Neural crest cell (in vitro differentiated cells): ENCODE results near the gene MLN. TPM values are rescaled to one million over a fixed set of nuclear protein-coding genes. Genes with fewer than 3 reads are reported as not detected.
A peak's percentile ranks its signal among the peaks of the same experiment; 100 is the strongest.

Experiments
- DNase-seq: peaks from one replicate; pipeline ENCODE4 v3.0.0; 2021; ENCODE audit warnings: low read depth, mixed read lengths, low spot score
- H3K27ac Mint-ChIP-seq: one replicate; pipeline ENCODE4 v1.8.0; 2021; ENCODE audit warnings: mild to moderate bottlenecking, mixed read lengths; ENCODE audit not compliant: unreplicated experiment
- H3K27me3 Mint-ChIP-seq: 2 replicates; pipeline ENCODE4 v1.8.0; 2021; ENCODE audit warnings: low read depth, mild to moderate bottlenecking, mixed read lengths
- H3K36me3 Mint-ChIP-seq: 2 replicates; pipeline ENCODE4 v1.8.0; 2021; ENCODE audit warnings: low read depth, mild to moderate bottlenecking, mixed read lengths
- H3K4me1 Mint-ChIP-seq: 2 replicates; pipeline ENCODE4 v1.8.0; 2021; ENCODE audit warnings: mixed read lengths
- H3K4me3 Mint-ChIP-seq: one replicate; pipeline ENCODE4 v1.8.0; 2021; ENCODE audit warnings: mild to moderate bottlenecking, mixed read lengths
- H3K9me3 Mint-ChIP-seq: 2 replicates; pipeline ENCODE4 v1.8.0; 2021; ENCODE audit warnings: mixed read lengths
- CTCF ChIP-seq: fragments of 200-600 bp; sonication (generic); conservative IDR thresholded peaks from 2 replicates; pipeline ENCODE4 v1.5.0; 2021; ENCODE audit warnings: antibody characterized with exemption, mild to moderate bottlenecking
- total RNA-seq: library from RNA; stranded (reverse); gene quantifications from 2 replicates; pipeline ENCODE4 v1.2.1, GENCODE V29; 2021

Gene MLN
- total RNA-seq, 1 donor from 2014 or later: not detected

- no peaks in the 10 kb centered on the region for H3K36me3 Mint-ChIP-seq
- no peak for DNase-seq
- TF ChIP-seq CTCF: no peak
- H3K4me1 Mint-ChIP-seq: peaks cover 27% of the 10 kb centered on the region
- H3K27ac Mint-ChIP-seq: no peak overlapping the region
- no peaks in the 10 kb centered on the region for H3K9me3 Mint-ChIP-seq
- H3K4me3 Mint-ChIP-seq: no peak overlapping the region
- H3K27me3 Mint-ChIP-seq: no peaks in the 10 kb centered on the region
Observed at GRCh38 chr6:33750244-33750991, 53.4 kb downstream of the MLN start.

GRCh38 chr6:33749401-33749800 is 54.4 kb downstream of the MLN start:
- no peaks in the 10 kb centered on the region for H3K27me3 Mint-ChIP-seq
- no peaks in the 10 kb centered on the region for H3K36me3 Mint-ChIP-seq
- peaks cover 35% of the 10 kb centered on the region for H3K4me1 Mint-ChIP-seq
- no peak for DNase-seq
- no peaks in the 10 kb centered on the region for H3K9me3 Mint-ChIP-seq
- no peak overlapping the region for H3K4me3 Mint-ChIP-seq
- H3K27ac Mint-ChIP-seq: no peak overlapping the region
- no peak for TF ChIP-seq CTCF

- Mint-ChIP-seq H3K27me3 (no peaks in the 10 kb centered on the region), H3K4me1 (peaks cover 40% of the 10 kb centered on the region), H3K9me3 (no peaks in the 10 kb centered on the region), H3K4me3 (no peak overlapping the region), H3K27ac (no peak overlapping the region), H3K36me3 (no peaks in the 10 kb centered on the region)
- DNase-seq: no peak
- no peak for TF ChIP-seq CTCF
Observed at GRCh38 chr6:33748841-33749240, 55.0 kb downstream of the MLN start.

- Mint-ChIP-seq H3K4me1 (peaks cover 40% of the 10 kb centered on the region), H3K27me3 (no peaks in the 10 kb centered on the region), H3K27ac (peak overlapping the region; percentile 27), H3K36me3 (no peaks in the 10 kb centered on the region), H3K9me3 (no peaks in the 10 kb centered on the region), H3K4me3 (no peak overlapping the region)
- no peak for TF ChIP-seq CTCF
- DNase-seq: no peak
Observed at GRCh38 chr6:33747823-33748222, 56.0 kb downstream of the MLN start.

GRCh38 chr6:33746651-33747100 is 57.1 kb downstream of the MLN start, which contains the start of gene IP6K3:
IP6K3 (minus strand) TSS chr6:33746905; CDS start chr6:33735476, 11,429 bp downstream.
- H3K36me3 Mint-ChIP-seq: no peaks in the 10 kb centered on the region
- no peak for DNase-seq
- H3K9me3 Mint-ChIP-seq: no peaks in the 10 kb centered on the region
- H3K4me3 Mint-ChIP-seq: peak within 1 kb of the TSS; percentile 48
- H3K4me1 Mint-ChIP-seq: peaks cover 36% of the 10 kb centered on the region
- no peaks in the 10 kb centered on the region for H3K27me3 Mint-ChIP-seq
- H3K27ac Mint-ChIP-seq: peak within 1 kb of the TSS; percentile 27
- TF ChIP-seq CTCF: no peak
